Measurements from ENCODE around the gene SLC15A1.
"Not testable (repeated sequence)": the region's sequence is repeated elsewhere in the genome, so short reads cannot be mapped to it uniquely, and the experiment has no call there.

Gene SLC15A1

DNA sequence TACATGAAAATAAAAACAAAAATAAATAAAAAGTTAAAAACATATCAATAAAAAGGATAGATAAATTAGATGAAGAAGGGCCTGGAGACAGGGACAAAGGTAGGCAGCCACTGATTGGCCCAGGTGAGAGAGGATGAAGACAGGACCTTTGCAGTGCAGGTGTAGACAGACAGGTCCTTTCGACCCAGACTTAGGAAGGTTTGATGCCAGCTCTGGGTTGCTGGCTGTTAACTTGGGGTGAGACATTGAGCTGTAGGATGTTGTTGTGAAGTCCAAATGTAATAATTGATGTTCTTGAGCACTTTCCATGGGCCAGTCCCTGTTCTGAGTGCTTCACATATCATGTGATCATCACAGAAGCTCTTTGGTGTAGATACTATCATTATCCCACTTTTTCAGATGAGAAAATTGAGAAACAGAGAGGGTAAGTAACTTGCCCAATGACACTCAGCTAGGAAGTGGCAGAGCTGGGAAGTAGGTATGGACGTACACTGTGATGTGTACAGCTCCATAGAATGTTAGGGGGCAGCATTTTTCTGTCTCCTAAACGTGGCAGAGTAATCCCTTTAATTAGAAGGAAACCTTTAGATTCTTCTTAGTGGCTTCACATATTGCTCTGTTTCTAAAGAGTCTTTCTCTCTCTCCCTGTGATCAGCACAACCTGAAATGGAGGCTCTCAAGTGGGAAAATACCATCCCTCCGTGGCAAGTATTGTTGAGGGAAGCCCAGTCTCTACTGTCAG lies 99.6 kb downstream of the SLC15A1 start:
- DNase-seq, result no peak

- DNase-seq, result no peak
Observed at GRCh38 chr13:98652276-98652675, 100.2 kb downstream of the SLC15A1 start.

DNA sequence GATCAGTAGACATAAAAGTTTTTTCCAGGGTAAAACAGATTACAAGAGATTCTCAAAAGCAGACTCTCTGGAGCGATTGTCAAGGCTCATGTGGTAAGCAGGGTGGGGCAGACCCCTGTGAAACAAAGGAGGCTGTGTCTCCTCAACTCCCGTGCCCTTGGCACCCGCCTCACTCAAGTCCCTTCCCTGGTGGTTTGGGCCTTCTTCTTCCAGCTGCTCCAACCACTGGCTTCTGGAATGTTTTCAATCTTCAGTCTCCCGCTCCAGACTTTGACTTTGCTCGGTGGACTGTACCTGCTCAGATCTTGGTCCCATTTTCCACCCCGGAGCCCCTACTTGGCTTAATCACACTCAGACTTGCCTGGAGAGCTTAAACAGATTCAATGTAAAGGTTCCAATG lies 100.7 kb downstream of the SLC15A1 start:
- DNase-seq, result no peak

- no peak for DNase-seq
Observed at GRCh38 chr13:98650396-98651107, 101.9 kb downstream of the SLC15A1 start.

DNA sequence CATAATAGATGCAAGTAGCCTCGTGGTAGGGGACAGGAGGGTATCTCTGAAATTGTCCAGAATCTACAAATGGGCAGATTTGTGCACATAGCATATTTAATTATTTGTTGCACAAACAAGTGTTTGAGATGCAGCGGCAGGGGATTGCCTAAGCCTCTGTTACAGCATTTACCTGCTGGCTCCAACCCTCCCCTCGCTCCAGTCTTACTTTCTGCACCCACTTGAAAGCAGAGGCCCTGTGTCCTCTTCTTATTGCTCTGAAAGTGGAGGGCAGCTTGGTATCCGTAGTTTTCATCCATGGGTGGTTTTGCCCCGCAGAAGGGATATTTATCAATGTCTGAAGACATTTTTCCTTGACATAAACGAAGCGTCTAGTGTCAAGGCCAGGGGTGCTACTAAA lies 102.6 kb downstream of the SLC15A1 start:
- no peak for DNase-seq

DNA sequence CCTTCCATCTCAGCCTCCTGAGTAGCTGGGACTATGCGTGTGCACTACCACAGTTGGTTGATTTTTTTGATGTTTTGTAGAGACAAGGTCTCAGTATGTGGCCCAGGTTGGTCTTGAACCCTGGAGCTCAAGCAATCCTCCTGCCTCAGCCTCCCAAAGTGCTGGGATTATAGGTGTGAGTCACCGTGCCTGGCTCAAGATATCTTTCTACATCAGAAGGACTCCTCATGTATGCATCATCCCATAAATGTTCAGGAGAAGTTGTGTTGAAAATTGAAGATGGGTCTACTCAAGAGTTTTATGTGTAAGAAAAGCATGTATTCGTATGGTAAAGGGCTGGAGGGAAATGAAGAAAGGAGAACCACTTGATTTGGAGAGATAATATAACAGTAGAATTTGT lies 103.8 kb downstream of the SLC15A1 start:
- DNase-seq, result no peak

DNA sequence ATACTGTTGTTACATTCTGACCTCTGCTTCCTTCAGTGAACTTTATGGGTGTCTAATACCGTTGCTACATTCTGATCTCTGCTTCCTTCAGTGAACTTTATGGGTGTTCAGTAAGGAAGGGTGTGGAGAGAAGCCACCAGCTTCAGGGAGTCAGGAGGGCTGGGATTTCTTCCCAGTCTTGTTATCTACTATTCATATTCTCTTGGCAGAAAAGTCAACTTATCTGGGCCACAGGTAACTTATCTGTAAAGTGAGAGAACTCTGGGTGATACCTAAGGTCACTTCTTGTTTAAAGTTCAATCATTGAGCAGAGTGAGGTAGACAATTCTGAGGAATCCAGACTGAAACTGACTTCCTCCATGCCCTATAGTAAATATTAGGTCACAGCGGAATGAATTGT lies 104.3 kb downstream of the SLC15A1 start:
- no peak for DNase-seq

DNA sequence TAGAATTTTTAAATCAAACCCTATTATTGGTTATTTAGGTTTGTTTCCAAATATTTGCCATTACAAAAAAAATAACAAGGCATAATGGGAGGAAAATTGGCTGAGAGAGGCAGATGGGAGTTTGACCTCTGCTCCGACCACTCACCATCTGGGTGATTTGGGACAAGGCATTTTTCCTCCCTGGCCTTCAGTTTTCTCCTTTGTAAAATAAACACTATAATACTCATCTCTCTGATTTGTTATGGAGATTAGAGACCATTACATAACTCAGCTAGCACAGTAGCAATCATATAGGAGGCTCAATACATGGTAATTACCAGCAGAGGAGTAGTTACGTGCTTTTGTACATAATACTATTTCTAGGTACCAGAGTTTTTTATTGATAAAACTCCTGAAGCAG lies 105.4 kb downstream of the SLC15A1 start:
- DNase-seq, result no peak

- DNase-seq, result no peak
Observed at GRCh38 chr13:98643479-98643878, 109.0 kb downstream of the SLC15A1 start.

GRCh38 chr13:98641075-98641474 lies 111.4 kb downstream of the SLC15A1 start:
- no peak for DNase-seq

DNA sequence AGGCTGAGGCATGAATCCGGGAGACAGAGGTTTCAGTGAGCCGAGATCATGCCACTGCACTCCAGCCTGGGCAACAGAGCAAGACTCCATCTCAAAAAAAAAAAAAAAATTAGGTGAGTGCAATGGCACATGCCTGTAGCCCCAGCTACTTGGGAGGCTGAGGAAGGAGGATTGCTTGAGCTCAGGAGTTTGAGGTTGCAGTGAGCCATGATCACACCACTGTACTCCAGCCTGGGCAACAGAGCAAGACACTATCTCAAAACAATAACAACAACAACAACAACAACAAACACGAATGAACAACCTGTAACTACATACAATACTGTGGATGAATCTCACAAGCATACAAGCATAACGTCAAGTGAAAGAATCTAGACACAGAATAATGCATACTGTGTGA lies 112.7 kb downstream of the SLC15A1 start:
- DNase-seq, result not testable (repeated sequence)

GRCh38 chr13:98638352-98638751 lies 114.1 kb downstream of the SLC15A1 start:
- not testable (repeated sequence) for DNase-seq

All from fibroblast of skin of right biceps (primary cell).